ENCODE results near the gene TSPAN1. TPM values are rescaled to one million over a fixed set of nuclear protein-coding genes. Genes with fewer than 3 reads are reported as not detected.

Gene TSPAN1
- total and polyA plus RNA-seq, 12 donors, result 0.39 to 44.6 (median 7.6) TPM

DNA sequence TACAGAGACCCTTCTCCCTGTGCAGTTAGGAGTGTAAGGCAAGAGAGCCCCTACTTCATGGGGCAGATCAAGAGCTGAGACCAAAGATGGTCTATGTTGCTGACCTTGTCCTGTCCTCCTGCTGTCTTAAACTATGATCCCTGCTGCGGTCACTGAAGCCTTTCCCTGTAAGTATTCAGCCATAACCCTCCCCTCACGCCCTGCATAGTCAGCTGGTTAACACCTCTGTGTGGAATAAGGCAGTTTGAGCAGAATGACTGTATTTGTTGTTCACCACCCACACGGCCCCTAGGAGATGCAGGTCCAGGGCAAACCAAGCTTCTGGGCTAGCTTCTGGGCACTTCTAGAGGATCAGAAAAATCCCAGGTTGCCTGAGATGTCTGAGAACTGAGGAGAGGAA is 356 bp downstream of the TSPAN1 start:
- Histone ChIP-seq H3K4me3 (peak overlapping the region in 1 of 4 donors; percentile 24), H3K36me3 (replicated peaks in 1 of 2) (no peaks in the 10 kb centered on the region), H3K4me1 (replicated peaks in 1 of 2) (peaks cover 24 to 40% of the 10 kb centered on the region in 2 donors), H3K9me3 (replicated peaks in 1 of 3) (no peaks in the 10 kb centered on the region), H3K27me3 (no peaks in the 10 kb centered on the region), H3K27ac (peak overlapping the region in 4 of 5 donors; percentile 70 to 92 (median 78))
- DNase-seq, result peak in 1 of 7 donors; percentile 29
- no peak for TF ChIP-seq POLR2A (IDR thresholded peaks at IDR 0.05)
- TF ChIP-seq, protein P1, sequence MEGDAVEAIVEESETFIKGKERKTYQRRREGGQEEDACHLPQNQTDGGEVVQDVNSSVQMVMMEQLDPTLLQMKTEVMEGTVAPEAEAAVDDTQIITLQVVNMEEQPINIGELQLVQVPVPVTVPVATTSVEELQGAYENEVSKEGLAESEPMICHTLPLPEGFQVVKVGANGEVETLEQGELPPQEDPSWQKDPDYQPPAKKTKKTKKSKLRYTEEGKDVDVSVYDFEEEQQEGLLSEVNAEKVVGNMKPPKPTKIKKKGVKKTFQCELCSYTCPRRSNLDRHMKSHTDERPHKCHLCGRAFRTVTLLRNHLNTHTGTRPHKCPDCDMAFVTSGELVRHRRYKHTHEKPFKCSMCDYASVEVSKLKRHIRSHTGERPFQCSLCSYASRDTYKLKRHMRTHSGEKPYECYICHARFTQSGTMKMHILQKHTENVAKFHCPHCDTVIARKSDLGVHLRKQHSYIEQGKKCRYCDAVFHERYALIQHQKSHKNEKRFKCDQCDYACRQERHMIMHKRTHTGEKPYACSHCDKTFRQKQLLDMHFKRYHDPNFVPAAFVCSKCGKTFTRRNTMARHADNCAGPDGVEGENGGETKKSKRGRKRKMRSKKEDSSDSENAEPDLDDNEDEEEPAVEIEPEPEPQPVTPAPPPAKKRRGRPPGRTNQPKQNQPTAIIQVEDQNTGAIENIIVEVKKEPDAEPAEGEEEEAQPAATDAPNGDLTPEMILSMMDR (IDR thresholded peaks at IDR 0.05), result no peak
- intact Hi-C loops (cut with DNase I), result no loop called here
- WGBS, 4 donors, result 70 to 79% (median 78%) methylated on average over 3 of the region's 3 CpGs

DNA sequence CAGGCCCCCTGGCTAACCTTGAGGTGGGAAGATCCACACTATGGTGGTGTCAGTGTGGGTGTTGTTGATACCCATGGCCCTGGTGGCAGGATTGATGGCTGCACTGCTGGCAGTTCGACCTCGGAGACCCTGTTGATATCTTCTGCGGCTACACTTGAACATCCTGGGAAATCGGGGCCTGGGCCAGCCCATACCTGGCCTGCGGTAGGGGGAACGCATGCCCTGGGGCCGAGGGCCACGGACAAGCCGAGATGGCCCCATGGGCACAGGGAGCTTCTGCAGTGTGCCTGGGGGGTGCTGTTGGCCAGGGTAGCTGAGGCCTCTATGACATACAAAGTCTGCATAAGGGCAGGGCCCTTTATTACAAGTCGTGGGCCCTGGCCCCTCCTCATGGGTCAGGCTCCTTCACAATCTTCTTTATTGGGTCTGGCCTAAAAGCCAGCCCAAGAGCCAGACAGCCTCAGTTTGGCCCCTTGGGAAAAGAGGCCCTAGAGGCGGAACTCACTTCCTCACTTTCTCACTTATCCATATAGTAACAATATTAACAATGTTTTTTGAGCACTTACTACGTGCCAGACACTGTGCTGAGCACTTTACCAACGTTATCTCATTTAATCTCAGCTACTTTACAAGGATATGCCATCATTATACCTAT is 1.5 kb downstream of the TSPAN1 start, which contains the start of gene P3R3URF:
Gene P3R3URF, minus strand, starts transcription at position 278 of the 655 bp plus-strand sequence. Its CDS starts 17 bp downstream, at position 261.
- 88 to 94% (median 90%) methylated on average over 5 to 13 of the region's 13 CpGs for WGBS, 4 donors
- intact Hi-C loops (cut with DNase I), result no loop called here
- TF ChIP-seq, protein P1 (IDR thresholded peaks at IDR 0.05), result no peak
- TF ChIP-seq POLR2A (IDR thresholded peaks at IDR 0.05), result no peak
- no peaks in the 10 kb centered on the region for H3K27me3 ChIP-seq
- H3K4me1 ChIP-seq (replicated peaks in 1 of 2), result peaks cover 24 to 32% of the 10 kb centered on the region in 2 donors
- DNase-seq, result no peak
- no peak within 1 kb of the TSS for H3K4me3 ChIP-seq
- no peaks in the 10 kb centered on the region for H3K9me3 ChIP-seq (replicated peaks in 1 of 3)
- H3K27ac ChIP-seq, result peak within 1 kb of the TSS in 4 of 5 donors; percentile 70 to 92 (median 78)
- no peaks in the 10 kb centered on the region for H3K36me3 ChIP-seq (replicated peaks in 1 of 2)

DNA sequence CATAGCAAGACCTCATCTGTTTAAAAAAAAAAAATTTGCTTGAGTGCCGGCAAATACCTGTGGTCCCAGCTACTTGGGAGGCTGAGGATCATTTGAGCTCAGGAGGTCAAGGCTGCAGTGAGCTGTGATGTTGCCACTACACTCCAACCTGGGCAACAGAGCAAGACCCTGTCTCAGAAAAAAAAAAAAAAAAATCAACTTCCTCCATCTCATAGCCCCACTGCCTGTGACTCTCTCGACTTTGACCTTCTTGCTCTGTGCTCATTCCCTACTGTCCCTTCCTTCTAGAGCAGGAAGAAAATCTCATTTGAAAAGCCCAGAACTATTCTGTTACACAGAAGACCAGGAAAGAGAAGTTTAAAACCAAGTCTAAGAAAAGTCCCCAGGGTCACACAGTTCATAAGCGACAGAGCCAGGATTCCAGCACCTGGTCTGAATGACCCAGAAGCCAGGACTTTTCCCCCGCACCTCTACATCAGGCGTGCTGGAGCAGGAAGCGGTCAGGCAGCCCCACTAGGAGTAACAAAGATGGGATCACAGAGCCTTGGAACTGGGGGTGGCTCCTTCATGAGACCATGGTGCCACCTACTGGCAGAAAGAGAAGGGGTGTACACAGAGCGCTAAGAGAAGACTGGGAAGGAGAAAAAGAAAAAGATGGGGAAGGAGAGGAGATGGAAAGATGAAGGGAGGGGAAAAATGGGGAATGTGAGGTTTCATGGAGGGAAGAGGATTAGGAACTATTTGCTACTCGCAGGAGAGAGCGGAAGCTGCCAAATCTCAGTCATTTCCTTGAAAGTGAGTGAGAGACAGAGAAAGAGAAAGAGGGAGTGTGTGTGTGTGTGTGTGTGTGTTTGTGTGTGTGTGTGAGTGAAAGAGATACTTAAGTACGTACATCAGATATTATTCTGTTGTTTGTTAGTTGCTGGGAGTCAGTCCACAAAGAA is 4.5 kb downstream of the TSPAN1 start:
- H3K27me3 ChIP-seq, result no peaks in the 10 kb centered on the region
- peak; percentile 82 to 94 (median 88) for DNase-seq
- no peaks in the 10 kb centered on the region for H3K9me3 ChIP-seq (replicated peaks in 1 of 3)
- intact Hi-C loops (cut with DNase I), result loop anchor here (2.0 kb wide), 1 partner anchor 143 kb away; no protein-coding TSS in a partner anchor
- H3K36me3 ChIP-seq (replicated peaks in 1 of 2), result no peaks in the 10 kb centered on the region
- no peak overlapping the region for H3K27ac ChIP-seq
- WGBS, 4 donors, result 8 to 9% (median 9%) methylated on average over 10 of the region's 10 CpGs
- H3K4me3 ChIP-seq, result peak overlapping the region in 1 of 4 donors; percentile 20
- TF ChIP-seq, protein P1 (IDR thresholded peaks at IDR 0.05), result peak; percentile 85 to 99 (median 94)
- no peak for TF ChIP-seq POLR2A (IDR thresholded peaks at IDR 0.05)
- H3K4me1 ChIP-seq (replicated peaks in 1 of 2), result peaks cover 15 to 30% of the 10 kb centered on the region in 2 donors

DNA sequence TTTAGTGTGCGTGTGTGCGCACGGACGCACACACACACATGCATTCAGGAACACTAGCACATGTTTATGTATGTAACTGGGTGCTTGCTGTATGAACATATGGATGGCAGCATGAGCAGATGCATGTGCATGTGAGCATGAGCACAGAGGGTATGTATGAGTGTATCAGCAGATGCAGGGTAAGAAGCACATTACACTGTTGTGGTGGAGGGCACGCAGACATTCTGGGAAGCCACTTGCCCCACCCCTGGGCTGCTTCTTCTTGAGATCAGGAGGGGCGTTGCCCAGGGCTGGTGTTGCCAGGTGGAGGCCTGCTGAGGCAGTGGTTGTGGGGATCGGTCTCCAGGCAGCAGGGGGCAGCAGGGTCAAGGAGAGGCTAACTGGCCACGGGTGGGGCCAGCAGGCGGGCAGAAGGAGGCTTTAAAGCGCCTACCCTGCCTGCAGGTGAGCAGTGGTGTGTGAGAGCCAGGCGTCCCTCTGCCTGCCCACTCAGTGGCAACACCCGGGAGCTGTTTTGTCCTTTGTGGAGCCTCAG is 5.3 kb downstream of the TSPAN1 start:
- TF ChIP-seq, protein P1 (IDR thresholded peaks at IDR 0.05), result no peak
- TF ChIP-seq POLR2A (IDR thresholded peaks at IDR 0.05), result no peak
- Histone ChIP-seq H3K27me3 (no peaks in the 10 kb centered on the region), H3K27ac (no peak overlapping the region), H3K4me1 (replicated peaks in 1 of 2) (peaks cover 9 to 24% of the 10 kb centered on the region in 2 donors), H3K9me3 (replicated peaks in 1 of 3) (no peaks in the 10 kb centered on the region), H3K4me3 (no peak overlapping the region), H3K36me3 (replicated peaks in 1 of 2) (no peaks in the 10 kb centered on the region)
- intact Hi-C loops (cut with DNase I), result loop anchor here in 1 of 2 donors (2.0 kb wide), 1 partner anchor 143 kb away; no protein-coding TSS in a partner anchor
- 53 to 62% (median 59%) methylated on average over 8 to 12 of the region's 12 CpGs for WGBS, 4 donors
- DNase-seq, result no peak

Data from adrenal gland (tissue), 12 donors.